ENCODE data around the gene KLHL35.

- TF ChIP-seq CTCF (IDR thresholded peaks at IDR 0.05; ENCODE audit: low read depth, low read length, missing input control) (no peak), NR2F2 (IDR thresholded peaks at IDR 0.05) (no peak), SP1 (IDR thresholded peaks at IDR 0.05) (no peak), MAX (IDR thresholded peaks at IDR 0.05) (no peak), RAD21 (IDR thresholded peaks at IDR 0.05) (no peak), GABPA (IDR thresholded peaks at IDR 0.05 in 1 of 2, conservative IDR thresholded peaks at IDR 0.05 in 1 of 2) (no peak), FOXA1 (IDR thresholded peaks at IDR 0.05) (no peak), ATF3 (IDR thresholded peaks at IDR 0.05) (no peak), HNF4G (IDR thresholded peaks at IDR 0.05) (no peak), REST (IDR thresholded peaks at IDR 0.05) (no peak), ZBTB33 (IDR thresholded peaks at IDR 0.05) (no peak), YY1 (IDR thresholded peaks at IDR 0.05) (no peak), TAF1 (conservative IDR thresholded peaks at IDR 0.05) (no peak)
Observed at GRCh38 chr11:75467311-75467710, 34.3 kb upstream of the KLHL35 start.

Data from liver (tissue), 3 donors.